Mucosa of descending colon (tissue), 3 donors: ENCODE data around the gene KRT82. TPM values are rescaled to one million over a fixed set of nuclear protein-coding genes. Genes with fewer than 3 reads are reported as not detected.

ENCODE experiments used
- ATAC-seq: fragments of 200-7000 bp; cut with Tn5 transposase; one replicate; pipeline ENCODE4 v1.9.1; 2020; ENCODE audit warnings: mild to moderate bottlenecking, moderate library complexity
- DNase-seq, 3 donors: peaks; one replicate each; pipeline ENCODE4 v3.0.0-alpha.2; 2020
- H3K36me3 ChIP-seq: fragments of 200-600 bp; one replicate; pipeline ENCODE4 v1.8.0; 2021; ENCODE audit warnings: low read depth, mild to moderate bottlenecking
- H3K4me1 ChIP-seq: fragments of 200-600 bp; one replicate; pipeline ENCODE4 v1.8.0; 2021; ENCODE audit warnings: low read depth, mild to moderate bottlenecking
- H3K4me3 ChIP-seq: fragments of 200-600 bp; one replicate; pipeline ENCODE4 v1.8.0; 2021; ENCODE audit warnings: mild to moderate bottlenecking
- H3K9me3 ChIP-seq: fragments of 200-600 bp; one replicate; pipeline ENCODE4 v1.8.0; 2021; ENCODE audit warnings: mild to moderate bottlenecking
- intact Hi-C, 2 donors: fragments of 100-400 bp; cut with DNase I in 1 of 2; cut with micrococcal nuclease in 1 of 2; formaldehyde crosslinking; loops; one replicate each; pipeline versions ENCODE4 v1.11.0 to v1.11.1; 2022; cut with DNase I, micrococcal nuclease
- total RNA-seq, 3 donors: library from RNA; stranded (reverse); fragmentation: NEBNext Ultra II Directional in 2 of 3; extraction: Animal tissue kit (Norgen Biotek cat#: 25700) in 2 of 3; gene quantifications; one replicate each; pipeline versions ENCODE4 v1.2.1 to v1.2.4, GENCODE V29; 2021 to 2023
- TF ChIP-seq, protein P1 (sequence below): fragments of 200-600 bp; IDR thresholded peaks from one replicate; pipeline ENCODE4 v1.8.0; 2022; ENCODE audit warnings: antibody characterized with exemption, mild to moderate bottlenecking
- donor health status: DM: no; HTN: no; CAD: no; lungs with moderate emphysema.
- donor health status: DM: no; HTN: no; CAD: no.
- donor health status: DM: no; HTN: yes; CAD: no.

The KRT82 gene
- total RNA-seq, 3 donors from 2014 or later: not detected

DNA sequence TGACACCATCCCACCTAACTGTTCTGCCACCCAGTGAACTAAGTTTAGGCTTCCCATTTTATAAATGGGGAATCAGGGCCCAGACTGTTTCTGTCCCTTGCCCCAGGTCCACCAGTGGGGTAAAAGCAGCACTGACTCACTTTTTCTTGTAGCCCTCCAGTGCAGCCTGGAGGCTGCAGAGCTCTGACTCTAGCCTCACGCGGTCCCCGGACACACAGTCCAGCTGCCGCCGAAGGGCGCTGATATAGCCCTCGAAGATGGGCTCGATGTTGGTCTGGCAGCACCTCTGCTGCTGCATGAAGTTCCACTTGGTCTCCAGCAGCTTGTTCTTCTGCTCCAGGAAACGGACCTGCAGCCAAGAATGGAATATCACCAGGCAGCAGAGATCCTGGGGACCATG is 2.6 kb downstream of the KRT82 start:
- intact Hi-C loops: no loop called here
- H3K4me3 ChIP-seq: no peak overlapping the region
- ATAC-seq (no peak), DNase-seq (no peak)
- no peaks in the 10 kb centered on the region for H3K36me3 ChIP-seq
- H3K4me1 ChIP-seq: no peaks in the 10 kb centered on the region
- no peaks in the 10 kb centered on the region for H3K9me3 ChIP-seq
- TF ChIP-seq, protein P1, sequence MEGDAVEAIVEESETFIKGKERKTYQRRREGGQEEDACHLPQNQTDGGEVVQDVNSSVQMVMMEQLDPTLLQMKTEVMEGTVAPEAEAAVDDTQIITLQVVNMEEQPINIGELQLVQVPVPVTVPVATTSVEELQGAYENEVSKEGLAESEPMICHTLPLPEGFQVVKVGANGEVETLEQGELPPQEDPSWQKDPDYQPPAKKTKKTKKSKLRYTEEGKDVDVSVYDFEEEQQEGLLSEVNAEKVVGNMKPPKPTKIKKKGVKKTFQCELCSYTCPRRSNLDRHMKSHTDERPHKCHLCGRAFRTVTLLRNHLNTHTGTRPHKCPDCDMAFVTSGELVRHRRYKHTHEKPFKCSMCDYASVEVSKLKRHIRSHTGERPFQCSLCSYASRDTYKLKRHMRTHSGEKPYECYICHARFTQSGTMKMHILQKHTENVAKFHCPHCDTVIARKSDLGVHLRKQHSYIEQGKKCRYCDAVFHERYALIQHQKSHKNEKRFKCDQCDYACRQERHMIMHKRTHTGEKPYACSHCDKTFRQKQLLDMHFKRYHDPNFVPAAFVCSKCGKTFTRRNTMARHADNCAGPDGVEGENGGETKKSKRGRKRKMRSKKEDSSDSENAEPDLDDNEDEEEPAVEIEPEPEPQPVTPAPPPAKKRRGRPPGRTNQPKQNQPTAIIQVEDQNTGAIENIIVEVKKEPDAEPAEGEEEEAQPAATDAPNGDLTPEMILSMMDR: no peak

DNA sequence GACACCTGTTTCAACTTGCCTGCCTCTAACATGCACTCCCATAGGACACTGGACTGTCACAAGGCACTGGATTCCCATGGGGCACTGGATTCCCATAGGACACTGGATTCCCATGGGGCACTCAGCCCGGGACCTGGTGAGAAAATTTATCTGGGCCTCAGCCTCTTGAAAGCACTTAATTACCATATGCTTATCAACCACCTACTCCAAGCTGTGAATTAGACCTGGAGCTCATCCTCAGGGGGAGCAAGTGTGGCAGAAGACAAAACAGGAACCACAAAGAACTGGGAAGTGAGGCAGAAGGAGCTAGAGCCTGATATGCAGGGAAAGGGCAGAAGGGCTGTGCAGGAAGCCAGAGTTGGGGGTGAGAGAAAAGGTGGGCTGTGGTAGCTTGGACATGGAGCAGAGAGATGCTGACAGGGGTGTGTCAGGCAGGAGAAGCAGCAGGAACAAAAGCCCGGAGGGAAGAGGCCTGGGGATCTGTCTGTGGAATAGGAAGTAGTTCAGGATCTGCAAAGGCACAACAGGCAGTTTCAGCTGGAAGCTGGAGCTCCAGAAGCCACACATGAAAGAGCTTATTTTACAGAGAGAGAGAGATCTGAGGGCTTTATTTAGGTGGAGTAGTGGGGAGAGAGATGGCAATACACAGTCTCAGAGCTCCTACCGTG is 3.1 kb downstream of the KRT82 start:
- Histone ChIP-seq H3K4me1 (no peaks in the 10 kb centered on the region), H3K4me3 (no peak overlapping the region), H3K9me3 (no peaks in the 10 kb centered on the region), H3K36me3 (no peaks in the 10 kb centered on the region)
- DNase-seq: no peak
- intact Hi-C loops: no loop called here
- TF ChIP-seq, protein P1: no peak
- no peak for ATAC-seq

DNA sequence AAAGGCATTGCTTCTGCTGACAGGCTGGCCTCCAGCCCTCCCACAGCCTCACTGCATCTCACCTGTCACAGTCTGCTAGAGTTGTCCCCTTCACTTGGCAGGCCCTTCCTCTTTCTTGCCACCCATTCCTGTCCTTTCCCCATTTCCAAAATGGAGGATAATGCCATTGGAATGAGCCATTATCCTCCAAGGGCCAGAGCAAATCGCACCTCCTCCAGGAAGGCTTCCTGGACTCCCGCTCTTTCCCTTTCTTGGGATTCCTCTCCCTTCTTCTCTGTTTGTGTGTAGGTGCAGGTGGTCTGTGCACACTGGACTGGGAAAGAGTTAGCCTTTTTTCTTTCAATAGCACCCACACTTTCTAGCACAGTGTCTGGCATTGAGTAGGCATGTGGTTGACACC is 3.8 kb downstream of the KRT82 start:
- DNase-seq (no peak), ATAC-seq (no peak)
- Histone ChIP-seq H3K4me3 (no peak overlapping the region), H3K36me3 (no peaks in the 10 kb centered on the region), H3K9me3 (no peaks in the 10 kb centered on the region), H3K4me1 (no peaks in the 10 kb centered on the region)
- intact Hi-C loops: no loop called here
- TF ChIP-seq, protein P1: no peak

DNA sequence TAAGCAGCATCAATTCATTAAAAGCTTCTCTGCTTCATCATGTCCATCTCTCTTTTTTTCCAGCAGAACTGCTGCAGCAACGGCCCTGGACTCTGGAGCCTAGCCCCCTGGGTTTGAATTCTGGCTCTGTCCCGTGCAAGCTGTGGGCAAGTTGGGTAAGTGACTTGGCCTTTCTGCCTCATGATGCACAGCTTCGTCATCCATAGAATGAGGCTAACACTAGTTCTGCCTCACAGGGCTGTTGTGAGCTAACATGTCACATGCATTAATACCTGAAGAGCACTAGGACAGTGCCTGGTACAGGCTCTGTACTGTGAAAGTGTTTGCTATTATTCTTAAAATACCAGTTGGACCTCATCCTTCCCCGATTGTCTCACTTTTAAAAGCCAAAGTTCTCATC is 4.2 kb downstream of the KRT82 start:
- intact Hi-C loops: no loop called here
- Histone ChIP-seq H3K4me3 (no peak overlapping the region), H3K4me1 (no peaks in the 10 kb centered on the region), H3K36me3 (no peaks in the 10 kb centered on the region), H3K9me3 (no peaks in the 10 kb centered on the region)
- no peak for DNase-seq
- ATAC-seq: no peak
- TF ChIP-seq, protein P1: no peak

DNA sequence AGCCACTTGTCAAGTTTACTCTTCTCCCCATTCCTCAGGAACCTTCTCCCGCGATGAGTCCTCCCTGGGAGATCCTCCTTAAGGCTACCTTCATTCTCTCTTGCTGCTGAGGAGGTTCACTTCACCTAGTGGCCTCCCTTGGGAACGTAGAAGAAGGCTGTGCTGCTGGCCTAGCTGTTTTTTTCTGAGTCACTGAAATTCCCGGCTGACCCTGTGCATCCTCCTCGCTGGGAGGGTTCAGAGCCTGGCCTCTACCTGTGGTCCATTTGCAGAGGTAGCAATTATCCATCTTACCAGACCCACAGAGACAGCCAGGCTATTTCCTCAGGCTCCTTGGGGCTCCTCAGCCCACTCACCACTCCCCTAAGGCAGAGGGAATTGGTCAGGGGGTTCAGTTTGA is 4.6 kb downstream of the KRT82 start:
- DNase-seq (no peak), ATAC-seq (no peak)
- intact Hi-C loops: no loop called here

More for the DNA sequence above, 4.6 kb downstream of the KRT82 start:
- Histone ChIP-seq H3K9me3 (no peaks in the 10 kb centered on the region), H3K4me1 (no peaks in the 10 kb centered on the region), H3K4me3 (no peak overlapping the region), H3K36me3 (no peaks in the 10 kb centered on the region)
- TF ChIP-seq, protein P1: no peak
